Measurements from ENCODE around the gene RPS6KA1.

GRCh38 chr1:26536521-26536920 is 7.0 kb downstream of the RPS6KA1 start:
- TF ChIP-seq CTCF (IDR thresholded peaks at IDR 0.05; ENCODE audit: low read length) = no peak
- no peak for TF ChIP-seq EZH2 (IDR thresholded peaks at IDR 0.05; ENCODE audit: borderline replicate concordance, low read length)

Measured in OCI-LY1 (cell line).